ENCODE measurements around the gene NAP1L1.

NAP1L1 gene

DNA sequence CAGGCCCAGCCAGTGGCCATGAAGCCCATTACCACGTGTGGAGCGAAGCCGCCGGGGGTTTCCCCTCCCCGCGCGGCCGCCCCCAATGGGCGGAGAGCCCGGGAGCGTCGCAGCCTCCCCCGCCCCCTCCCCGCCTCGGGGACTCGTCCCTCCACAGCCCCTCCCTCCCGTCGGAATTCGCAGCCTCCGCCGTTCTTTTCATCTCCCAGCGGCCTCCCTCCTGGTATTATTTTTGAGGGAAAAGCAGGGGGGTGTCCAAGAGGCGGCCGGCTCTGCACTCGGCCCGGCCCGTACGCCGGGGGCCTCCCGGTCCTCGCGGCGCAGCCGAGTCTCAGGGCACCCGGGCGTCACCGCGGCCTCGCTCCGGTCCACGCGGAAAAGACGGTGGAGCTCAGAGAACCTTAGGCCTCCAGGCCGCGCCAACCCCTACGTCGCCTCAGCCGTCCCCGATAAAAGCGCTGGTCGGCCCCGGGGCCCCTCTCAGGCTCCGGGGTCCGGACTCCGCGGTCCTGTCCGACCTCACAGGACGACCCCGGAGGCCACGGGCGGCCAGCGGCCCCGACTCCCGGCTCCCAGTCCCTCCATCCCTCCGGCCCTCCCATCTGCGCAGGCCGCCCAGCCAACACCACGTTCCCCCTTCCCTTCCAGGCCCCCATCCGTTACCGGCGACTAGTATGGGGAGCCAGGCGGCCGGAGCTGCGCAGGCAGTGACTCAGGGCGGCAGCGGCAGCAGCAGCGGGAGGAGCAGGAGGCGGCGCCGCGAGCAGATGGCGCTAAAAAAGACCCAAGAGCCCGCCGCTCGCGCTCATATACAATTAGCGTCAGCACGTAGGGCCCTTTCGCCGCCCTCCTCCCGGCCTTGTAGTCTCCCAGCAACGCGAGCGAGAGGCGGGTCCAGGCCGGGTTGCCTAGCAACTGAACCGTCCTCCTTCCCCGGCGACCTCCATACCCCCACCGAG is at the start of gene NAP1L1:
NAP1L1 (minus strand) TSS at position 782 of the 959 bp plus-strand sequence. CDS start 10,466 bp downstream, outside the sequence.
- H3K27me3 ChIP-seq (ENCODE audit: control insufficient read depth in 1 of 2, insufficient read depth in 2 of 2, low read length in 2 of 2), result no peaks in the 10 kb centered on the region
- H3K36me3 ChIP-seq (ENCODE audit: control insufficient read depth in 2 of 2, insufficient read depth in 2 of 2, low read length in 2 of 2), result peaks cover 0 to under 1% of the 10 kb centered on the region in 2 donors
- peaks cover 7% of the 10 kb centered on the region for H3K4me1 ChIP-seq (ENCODE audit: control insufficient read depth, insufficient read depth, low read length)
- H3K9me3 ChIP-seq (ENCODE audit: control insufficient read depth in 2 of 2, low read length in 2 of 2), result peaks cover 0 to under 1% of the 10 kb centered on the region in 2 donors
- H3K4me3 ChIP-seq (ENCODE audit: low read length in 2 of 2), result peak within 1 kb of the TSS; percentile 68 to 86
- H3K27ac ChIP-seq (ENCODE audit: low read length), result peak within 1 kb of the TSS; percentile 95
- H3K9ac ChIP-seq (ENCODE audit: low read length in 2 of 2), result peak within 1 kb of the TSS; percentile 92 to 93

GRCh38 chr12:76127588-76127987 is 43.1 kb upstream of the NAP1L1 start:
- Histone ChIP-seq H3K27me3 (ENCODE audit: control insufficient read depth in 1 of 2, insufficient read depth in 2 of 2, low read length in 2 of 2) (no peaks in the 10 kb centered on the region), H3K36me3 (ENCODE audit: control insufficient read depth in 2 of 2, insufficient read depth in 2 of 2, low read length in 2 of 2) (no peaks in the 10 kb centered on the region), H3K9me3 (ENCODE audit: control insufficient read depth in 2 of 2, low read length in 2 of 2) (no peaks in the 10 kb centered on the region), H3K4me3 (ENCODE audit: low read length in 2 of 2) (no peak overlapping the region), H3K9ac (ENCODE audit: low read length in 2 of 2) (no peak overlapping the region), H3K4me1 (ENCODE audit: control insufficient read depth, insufficient read depth, low read length) (no peaks in the 10 kb centered on the region), H3K27ac (ENCODE audit: low read length) (no peak overlapping the region)

DNA sequence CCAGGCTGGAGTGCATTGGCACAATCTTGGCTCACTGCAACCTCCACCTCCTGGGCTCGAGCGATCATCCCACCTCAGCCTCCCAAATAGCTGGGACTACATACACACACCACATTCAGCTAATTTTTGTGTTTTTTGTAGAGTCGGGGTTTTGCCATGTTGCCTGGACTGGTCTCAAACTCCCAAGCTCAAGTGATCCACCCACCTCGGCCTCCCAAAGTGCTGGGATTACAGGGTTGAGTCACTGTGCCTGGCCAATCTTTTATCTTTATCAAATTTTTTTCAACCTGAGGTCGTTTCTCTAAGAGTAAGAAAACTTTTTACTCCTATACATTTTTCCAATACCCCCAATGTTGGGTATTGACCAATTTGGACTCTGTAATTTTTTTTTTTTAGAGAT is 40.0 kb upstream of the NAP1L1 start:
- Histone ChIP-seq H3K4me1 (ENCODE audit: control insufficient read depth, insufficient read depth, low read length) (no peaks in the 10 kb centered on the region), H3K4me3 (ENCODE audit: low read length in 2 of 2) (no peak overlapping the region), H3K36me3 (ENCODE audit: control insufficient read depth in 2 of 2, insufficient read depth in 2 of 2, low read length in 2 of 2) (no peaks in the 10 kb centered on the region), H3K9me3 (ENCODE audit: control insufficient read depth in 2 of 2, low read length in 2 of 2) (no peaks in the 10 kb centered on the region), H3K27ac (ENCODE audit: low read length) (no peak overlapping the region), H3K9ac (ENCODE audit: low read length in 2 of 2) (no peak overlapping the region), H3K27me3 (ENCODE audit: control insufficient read depth in 1 of 2, insufficient read depth in 2 of 2, low read length in 2 of 2) (no peaks in the 10 kb centered on the region)

DNA sequence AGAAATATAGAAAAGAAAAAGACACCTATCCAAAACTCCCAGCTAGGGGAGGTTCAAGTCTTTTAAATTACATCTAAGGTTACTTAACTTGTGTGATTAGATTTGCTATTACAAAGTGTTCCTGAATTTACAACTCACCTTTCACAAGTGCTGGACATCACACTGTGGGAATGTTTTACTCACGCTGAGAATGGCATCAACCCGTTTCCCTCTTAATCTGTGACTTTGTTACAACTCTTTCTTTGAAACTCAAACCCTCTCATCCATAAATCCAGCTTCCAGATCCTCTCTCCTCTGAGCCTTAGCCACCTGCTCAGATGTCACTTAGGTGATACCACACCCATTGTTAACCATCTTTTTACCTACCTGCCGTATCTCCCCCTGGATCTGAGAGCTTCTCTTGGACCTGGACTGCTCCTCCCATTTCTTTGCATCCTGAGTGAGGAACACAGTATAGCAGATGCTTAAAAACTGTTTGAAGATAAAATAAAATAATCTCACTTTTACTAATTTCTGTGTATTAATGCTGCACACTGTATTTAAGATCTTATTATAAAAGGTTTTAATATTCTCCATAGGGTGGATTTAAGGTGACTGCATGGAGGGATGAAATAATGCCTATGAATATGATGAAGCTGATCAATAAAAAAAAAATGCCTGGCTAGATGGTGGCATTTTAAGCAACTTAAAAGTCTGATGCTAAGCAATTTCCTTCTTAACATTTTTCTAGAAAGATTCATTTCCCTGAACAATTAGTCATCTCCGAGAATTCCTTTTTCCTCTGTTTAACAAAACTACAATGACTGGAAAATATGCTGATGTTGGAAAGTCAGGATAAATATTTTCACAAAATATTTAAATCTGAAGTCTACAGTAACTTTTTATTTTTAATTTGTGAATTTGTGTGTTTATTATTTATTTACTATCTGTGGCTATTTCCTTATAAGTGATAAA is 39.1 kb upstream of the NAP1L1 start:
- no peaks in the 10 kb centered on the region for H3K4me1 ChIP-seq (ENCODE audit: control insufficient read depth, insufficient read depth, low read length)
- H3K27me3 ChIP-seq (ENCODE audit: control insufficient read depth in 1 of 2, insufficient read depth in 2 of 2, low read length in 2 of 2), result no peaks in the 10 kb centered on the region
- no peak overlapping the region for H3K4me3 ChIP-seq (ENCODE audit: low read length in 2 of 2)
- H3K36me3 ChIP-seq (ENCODE audit: control insufficient read depth in 2 of 2, insufficient read depth in 2 of 2, low read length in 2 of 2), result no peaks in the 10 kb centered on the region
- H3K9ac ChIP-seq (ENCODE audit: low read length in 2 of 2), result no peak overlapping the region
- H3K9me3 ChIP-seq (ENCODE audit: control insufficient read depth in 2 of 2, low read length in 2 of 2), result no peaks in the 10 kb centered on the region
- H3K27ac ChIP-seq (ENCODE audit: low read length), result no peak overlapping the region

- H3K4me3 ChIP-seq (ENCODE audit: low read length in 2 of 2), result no peak overlapping the region
- no peak overlapping the region for H3K9ac ChIP-seq (ENCODE audit: low read length in 2 of 2)
- no peaks in the 10 kb centered on the region for H3K9me3 ChIP-seq (ENCODE audit: control insufficient read depth in 2 of 2, low read length in 2 of 2)
- H3K4me1 ChIP-seq (ENCODE audit: control insufficient read depth, insufficient read depth, low read length), result no peaks in the 10 kb centered on the region
- H3K27ac ChIP-seq (ENCODE audit: low read length), result no peak overlapping the region
- no peaks in the 10 kb centered on the region for H3K27me3 ChIP-seq (ENCODE audit: control insufficient read depth in 1 of 2, insufficient read depth in 2 of 2, low read length in 2 of 2)
- no peaks in the 10 kb centered on the region for H3K36me3 ChIP-seq (ENCODE audit: control insufficient read depth in 2 of 2, insufficient read depth in 2 of 2, low read length in 2 of 2)
These were observed 35.4 kb upstream of the NAP1L1 start for GRCh38 chr12:76119887-76120286.

GRCh38 chr12:76117751-76118150 is 33.3 kb upstream of the NAP1L1 start:
- Histone ChIP-seq H3K27me3 (ENCODE audit: control insufficient read depth in 1 of 2, insufficient read depth in 2 of 2, low read length in 2 of 2) (no peaks in the 10 kb centered on the region), H3K4me3 (ENCODE audit: low read length in 2 of 2) (no peak overlapping the region), H3K9me3 (ENCODE audit: control insufficient read depth in 2 of 2, low read length in 2 of 2) (no peaks in the 10 kb centered on the region), H3K27ac (ENCODE audit: low read length) (no peak overlapping the region), H3K36me3 (ENCODE audit: control insufficient read depth in 2 of 2, insufficient read depth in 2 of 2, low read length in 2 of 2) (no peaks in the 10 kb centered on the region), H3K4me1 (ENCODE audit: control insufficient read depth, insufficient read depth, low read length) (no peaks in the 10 kb centered on the region), H3K9ac (ENCODE audit: low read length in 2 of 2) (no peak overlapping the region)

GRCh38 chr12:76117067-76117691 is 32.7 kb upstream of the NAP1L1 start:
- H3K27ac ChIP-seq (ENCODE audit: low read length), result no peak overlapping the region
- H3K4me1 ChIP-seq (ENCODE audit: control insufficient read depth, insufficient read depth, low read length), result no peaks in the 10 kb centered on the region
- H3K4me3 ChIP-seq (ENCODE audit: low read length in 2 of 2), result no peak overlapping the region
- H3K27me3 ChIP-seq (ENCODE audit: control insufficient read depth in 1 of 2, insufficient read depth in 2 of 2, low read length in 2 of 2), result no peaks in the 10 kb centered on the region
- no peaks in the 10 kb centered on the region for H3K9me3 ChIP-seq (ENCODE audit: control insufficient read depth in 2 of 2, low read length in 2 of 2)
- H3K9ac ChIP-seq (ENCODE audit: low read length in 2 of 2), result no peak overlapping the region
- no peaks in the 10 kb centered on the region for H3K36me3 ChIP-seq (ENCODE audit: control insufficient read depth in 2 of 2, insufficient read depth in 2 of 2, low read length in 2 of 2)

DNA sequence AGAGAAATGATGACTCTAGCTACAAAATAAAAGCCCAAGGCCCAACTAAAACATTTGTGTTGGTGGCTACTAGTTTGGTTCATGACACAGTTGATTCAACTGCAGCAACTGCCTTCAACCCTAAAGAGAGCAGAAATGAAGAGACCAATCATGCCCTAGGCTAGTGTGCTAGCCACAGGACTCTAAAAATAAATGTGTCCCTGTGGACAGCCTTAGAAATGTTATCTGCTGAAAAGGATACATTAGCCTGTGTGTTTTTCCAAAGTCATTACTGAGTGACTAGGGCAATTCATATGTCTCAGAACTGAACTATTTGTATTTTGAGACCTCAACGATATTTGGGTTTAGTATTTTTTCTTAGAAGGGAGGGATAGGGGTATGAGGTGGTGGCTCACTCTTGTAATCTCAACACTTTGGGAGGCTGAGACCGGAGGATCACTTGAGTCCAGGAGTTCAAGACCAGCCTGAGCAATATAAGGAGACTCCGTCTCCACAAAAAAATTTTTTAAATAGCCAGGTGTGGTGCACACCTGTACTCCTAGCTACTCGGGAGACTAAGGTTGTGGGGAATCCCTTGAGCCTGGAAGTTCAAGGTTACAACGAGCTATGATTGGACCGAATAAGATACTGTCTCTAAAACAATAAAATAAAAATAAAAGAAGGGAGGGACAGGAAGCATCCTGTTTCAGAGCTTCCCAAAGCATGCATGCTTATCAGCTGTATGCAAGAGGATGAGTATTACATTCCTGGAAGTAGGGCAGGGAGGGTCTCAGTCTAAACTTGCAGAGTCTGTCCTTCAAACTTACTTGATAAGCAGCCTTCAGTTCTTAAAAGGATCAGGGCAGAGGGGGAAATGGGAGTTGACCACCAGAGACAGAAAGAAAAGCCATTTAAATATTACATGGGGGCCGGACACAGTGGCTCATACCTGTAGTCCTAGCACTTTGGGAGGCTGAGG is 29.6 kb upstream of the NAP1L1 start:
- H3K4me1 ChIP-seq (ENCODE audit: control insufficient read depth, insufficient read depth, low read length), result no peaks in the 10 kb centered on the region
- H3K36me3 ChIP-seq (ENCODE audit: control insufficient read depth in 2 of 2, insufficient read depth in 2 of 2, low read length in 2 of 2), result no peaks in the 10 kb centered on the region
- no peaks in the 10 kb centered on the region for H3K9me3 ChIP-seq (ENCODE audit: control insufficient read depth in 2 of 2, low read length in 2 of 2)
- no peaks in the 10 kb centered on the region for H3K27me3 ChIP-seq (ENCODE audit: control insufficient read depth in 1 of 2, insufficient read depth in 2 of 2, low read length in 2 of 2)
- H3K27ac ChIP-seq (ENCODE audit: low read length), result no peak overlapping the region
- H3K9ac ChIP-seq (ENCODE audit: low read length in 2 of 2), result no peak overlapping the region
- H3K4me3 ChIP-seq (ENCODE audit: low read length in 2 of 2), result no peak overlapping the region

DNA sequence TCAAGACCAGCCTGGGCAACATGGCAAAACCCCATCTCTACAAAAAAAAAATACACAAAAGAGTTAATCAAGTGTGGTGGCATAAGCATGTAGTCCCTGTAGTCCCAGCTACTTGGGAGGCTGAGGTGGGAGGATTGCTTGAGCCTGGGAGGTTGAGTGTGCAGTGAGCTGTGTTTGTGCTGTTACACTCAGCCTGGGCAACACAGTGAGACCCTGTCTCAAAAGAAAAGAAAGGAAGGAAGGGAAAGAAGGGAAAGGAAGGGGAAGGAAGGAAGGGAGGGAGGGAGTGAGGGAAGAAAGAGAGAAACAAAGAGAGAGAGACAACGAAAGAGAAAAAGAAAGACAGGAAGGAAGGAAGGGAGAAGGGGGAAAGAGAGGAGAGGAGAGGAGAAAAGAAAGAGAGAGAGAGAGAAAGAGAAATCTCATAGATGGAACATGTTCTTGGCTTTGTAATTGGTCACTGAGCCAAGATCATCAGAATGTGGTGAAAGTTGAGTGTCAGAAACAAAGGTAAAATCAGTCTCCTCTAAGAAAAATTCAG is 26.8 kb upstream of the NAP1L1 start:
- no peak overlapping the region for H3K4me3 ChIP-seq (ENCODE audit: low read length in 2 of 2)
- H3K4me1 ChIP-seq (ENCODE audit: control insufficient read depth, insufficient read depth, low read length), result no peaks in the 10 kb centered on the region
- no peaks in the 10 kb centered on the region for H3K27me3 ChIP-seq (ENCODE audit: control insufficient read depth in 1 of 2, insufficient read depth in 2 of 2, low read length in 2 of 2)
- H3K27ac ChIP-seq (ENCODE audit: low read length), result no peak overlapping the region
- no peaks in the 10 kb centered on the region for H3K36me3 ChIP-seq (ENCODE audit: control insufficient read depth in 2 of 2, insufficient read depth in 2 of 2, low read length in 2 of 2)
- no peak overlapping the region for H3K9ac ChIP-seq (ENCODE audit: low read length in 2 of 2)
- H3K9me3 ChIP-seq (ENCODE audit: control insufficient read depth in 2 of 2, low read length in 2 of 2), result no peaks in the 10 kb centered on the region
